Measurements from ENCODE around the gene RNF208. TPM values are rescaled to one million over a fixed set of nuclear protein-coding genes. Genes with fewer than 3 reads are reported as not detected.

RNF208 gene
- total and polyA plus RNA-seq, 9 of the 15 experiments (the other 6 are each of a cell fraction or from before 2014, with no cell fraction given) = 0.15 to 6.9 (median 0.50) TPM; not detected in 2

- TF ChIP-seq ZNF23 (CRISPR knock-in tag; IDR thresholded peaks at IDR 0.05) (no peak), SIRT6 (IDR thresholded peaks at IDR 0.05; ENCODE audit: low read depth, low read length) (no peak), ZZZ3 (IDR thresholded peaks at IDR 0.05) (no peak), ZNF695 (CRISPR knock-in tag; IDR thresholded peaks at IDR 0.05) (no peak), LCOR (CRISPR knock-in tag; IDR thresholded peaks at IDR 0.05) (peak; percentile 47; the same call in 1 of the 2 replicates), ZNF408 (CRISPR knock-in tag; IDR thresholded peaks at IDR 0.05; ENCODE audit: low read depth) (no peak), ZFPM2 (CRISPR knock-in tag; IDR thresholded peaks at IDR 0.05) (0 out of 2 replicates have a peak, but pooled peaks have one; percentile 31), GABPA (tag; conservative IDR thresholded peaks at IDR 0.05; ENCODE audit: low read depth) (peak; percentile 97), TCF7 (IDR thresholded peaks at IDR 0.05; ENCODE audit: borderline replicate concordance) (no peak), ZNF324 (CRISPR knock-in tag; IDR thresholded peaks at IDR 0.05) (no peak), XRCC5 (IDR thresholded peaks at IDR 0.05; ENCODE audit: low read depth, low read length) (no peak; the same call in 1 of the 2 replicates), SRSF3 (IDR thresholded peaks at IDR 0.05; ENCODE audit: insufficient read depth, low read length) (no peak), GTF3C2 (IDR thresholded peaks at IDR 0.05; ENCODE audit: borderline replicate concordance, extremely low read depth, insufficient read length) (no peak), ZNF282 (CRISPR knock-in tag; IDR thresholded peaks at IDR 0.05) (no peak), RUNX1 (IDR thresholded peaks at IDR 0.05; ENCODE audit: low read depth) (0 out of 2 replicates have a peak, but pooled peaks have one; percentile 56), RB1 (IDR thresholded peaks at IDR 0.05; ENCODE audit: low read depth) (peak; percentile 42; the same call in 1 of the 2 replicates), ZNF217 (CRISPR knock-in tag; IDR thresholded peaks at IDR 0.05) (no peak), ETS2 (tag; IDR thresholded peaks at IDR 0.05; ENCODE audit: borderline replicate concordance, poor library complexity, severe bottlenecking) (no peak)
- TF ChIP-seq, protein P1, sequence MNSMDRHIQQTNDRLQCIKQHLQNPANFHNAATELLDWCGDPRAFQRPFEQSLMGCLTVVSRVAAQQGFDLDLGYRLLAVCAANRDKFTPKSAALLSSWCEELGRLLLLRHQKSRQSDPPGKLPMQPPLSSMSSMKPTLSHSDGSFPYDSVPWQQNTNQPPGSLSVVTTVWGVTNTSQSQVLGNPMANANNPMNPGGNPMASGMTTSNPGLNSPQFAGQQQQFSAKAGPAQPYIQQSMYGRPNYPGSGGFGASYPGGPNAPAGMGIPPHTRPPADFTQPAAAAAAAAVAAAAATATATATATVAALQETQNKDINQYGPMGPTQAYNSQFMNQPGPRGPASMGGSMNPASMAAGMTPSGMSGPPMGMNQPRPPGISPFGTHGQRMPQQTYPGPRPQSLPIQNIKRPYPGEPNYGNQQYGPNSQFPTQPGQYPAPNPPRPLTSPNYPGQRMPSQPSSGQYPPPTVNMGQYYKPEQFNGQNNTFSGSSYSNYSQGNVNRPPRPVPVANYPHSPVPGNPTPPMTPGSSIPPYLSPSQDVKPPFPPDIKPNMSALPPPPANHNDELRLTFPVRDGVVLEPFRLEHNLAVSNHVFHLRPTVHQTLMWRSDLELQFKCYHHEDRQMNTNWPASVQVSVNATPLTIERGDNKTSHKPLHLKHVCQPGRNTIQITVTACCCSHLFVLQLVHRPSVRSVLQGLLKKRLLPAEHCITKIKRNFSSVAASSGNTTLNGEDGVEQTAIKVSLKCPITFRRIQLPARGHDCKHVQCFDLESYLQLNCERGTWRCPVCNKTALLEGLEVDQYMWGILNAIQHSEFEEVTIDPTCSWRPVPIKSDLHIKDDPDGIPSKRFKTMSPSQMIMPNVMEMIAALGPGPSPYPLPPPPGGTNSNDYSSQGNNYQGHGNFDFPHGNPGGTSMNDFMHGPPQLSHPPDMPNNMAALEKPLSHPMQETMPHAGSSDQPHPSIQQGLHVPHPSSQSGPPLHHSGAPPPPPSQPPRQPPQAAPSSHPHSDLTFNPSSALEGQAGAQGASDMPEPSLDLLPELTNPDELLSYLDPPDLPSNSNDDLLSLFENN (IDR thresholded peaks at IDR 0.05; ENCODE audit: low read depth in 2 of 2, low read length in 2 of 2) = no peak; a peak in 1 of 4 replicates
- TF ChIP-seq, protein P2, sequence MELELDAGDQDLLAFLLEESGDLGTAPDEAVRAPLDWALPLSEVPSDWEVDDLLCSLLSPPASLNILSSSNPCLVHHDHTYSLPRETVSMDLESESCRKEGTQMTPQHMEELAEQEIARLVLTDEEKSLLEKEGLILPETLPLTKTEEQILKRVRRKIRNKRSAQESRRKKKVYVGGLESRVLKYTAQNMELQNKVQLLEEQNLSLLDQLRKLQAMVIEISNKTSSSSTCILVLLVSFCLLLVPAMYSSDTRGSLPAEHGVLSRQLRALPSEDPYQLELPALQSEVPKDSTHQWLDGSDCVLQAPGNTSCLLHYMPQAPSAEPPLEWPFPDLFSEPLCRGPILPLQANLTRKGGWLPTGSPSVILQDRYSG (tag; conservative IDR thresholded peaks at IDR 0.05; ENCODE audit: low read depth) = no peak
Measured at GRCh38 chr9:137223078-137223970, 1.3 kb upstream of the RNF208 start (continued).

Data from K562 (cell line).